WTC11 (cell line): ENCODE measurements around the gene LUC7L. TPM values are rescaled to one million over a fixed set of nuclear protein-coding genes. Genes with fewer than 3 reads are reported as not detected.

Experiments used
- ATAC-seq: fragments of 200-7000 bp; cut with Tn5 transposase; 2 replicates; pipeline ENCODE4 v1.10.0; 2021; ENCODE audit warnings: mild to moderate bottlenecking, moderate library complexity
- CTCF ChIA-PET: fragments of 300-600 bp; sonication (Branson Sonifier 250); formaldehyde crosslinking; loops from one replicate; lab custom pipeline; 2021; ENCODE audit warnings: antibody characterized with exemption; lab: Charles Lee
- POLR2A ChIA-PET: fragments of 350-600 bp; sonication (Branson Sonifier 250); formaldehyde crosslinking; loops from one replicate; lab custom pipeline; 2021; ENCODE audit warnings: antibody characterized with exemption; lab: Charles Lee
- DNase-seq: peaks from one replicate; pipeline ENCODE4 v3.0.0; 2021; ENCODE audit warnings: low spot score
- H3K27ac Mint-ChIP-seq: 2 replicates; pipeline ENCODE4 v1.8.0; 2021; ENCODE audit warnings: mixed read lengths
- H3K27me3 Mint-ChIP-seq: 2 replicates; pipeline ENCODE4 v1.8.0; 2021; ENCODE audit warnings: low read depth, mild to moderate bottlenecking, moderate library complexity, mixed read lengths
- H3K36me3 Mint-ChIP-seq: 2 replicates; pipeline ENCODE4 v1.8.0; 2021; ENCODE audit warnings: mixed read lengths
- H3K4me1 Mint-ChIP-seq: 2 replicates; pipeline ENCODE4 v1.8.0; 2022; ENCODE audit warnings: mixed read lengths
- H3K4me3 Mint-ChIP-seq: 2 replicates; pipeline ENCODE4 v1.8.0; 2021; ENCODE audit warnings: mild to moderate bottlenecking, moderate library complexity, mixed read lengths
- H3K9me3 Mint-ChIP-seq: 2 replicates; pipeline ENCODE4 v1.8.0; 2021; ENCODE audit warnings: mixed read lengths
- FOXJ3 ChIP-seq: sonication (generic); formaldehyde crosslinking; IDR thresholded peaks from 2 replicates; pipeline ENCODE4 v1.9.0; 2021; ENCODE audit warnings: missing genetic modification reagents, mild to moderate bottlenecking, borderline replicate concordance
- FOXK1 ChIP-seq: sonication (generic); formaldehyde crosslinking; IDR thresholded peaks from 2 replicates; pipeline ENCODE4 v1.8.0; 2022; ENCODE audit warnings: mild to moderate bottlenecking, moderate library complexity, missing genetic modification reagents
- FOXP1 ChIP-seq: sonication (generic); formaldehyde crosslinking; IDR thresholded peaks from 2 replicates; pipeline ENCODE4 v1.8.0; 2022; ENCODE audit warnings: missing genetic modification reagents, mild to moderate bottlenecking, moderate library complexity, borderline replicate concordance
- MXD4 ChIP-seq: fragments of 250-450 bp; sonication (Bioruptor Pico); IDR thresholded peaks from 2 replicates; pipeline ENCODE4 v1.8.0; 2021; ENCODE audit warnings: mild to moderate bottlenecking, moderate library complexity, borderline replicate concordance
- MYBL2 ChIP-seq: sonication (generic); formaldehyde crosslinking; IDR thresholded peaks from 2 replicates; pipeline ENCODE4 v1.8.1; 2023; ENCODE audit warnings: mild to moderate bottlenecking, moderate library complexity, missing genetic modification reagents
- SOX15 ChIP-seq: fragments of 250-450 bp; sonication (Bioruptor Pico); IDR thresholded peaks from 2 replicates; pipeline ENCODE4 v1.9.0; 2021; ENCODE audit warnings: mild to moderate bottlenecking
- TCF7 ChIP-seq: sonication (generic); formaldehyde crosslinking; IDR thresholded peaks from 2 replicates; pipeline ENCODE4 v1.8.0; 2022; ENCODE audit warnings: mild to moderate bottlenecking, low read depth, missing genetic modification reagents, moderate library complexity
- TEAD4 ChIP-seq: sonication (generic); formaldehyde crosslinking; IDR thresholded peaks from 2 replicates; pipeline ENCODE4 v1.8.0; 2022; ENCODE audit warnings: mild to moderate bottlenecking, missing genetic modification reagents
- TP53 ChIP-seq: sonication (generic); formaldehyde crosslinking; IDR thresholded peaks from 2 replicates; pipeline ENCODE4 v1.8.1; 2023; ENCODE audit warnings: mild to moderate bottlenecking, missing genetic modification reagents
- ZNF219 ChIP-seq: sonication (generic); formaldehyde crosslinking; IDR thresholded peaks from 2 replicates; pipeline ENCODE4 v1.8.0; 2023; ENCODE audit warnings: missing genetic modification reagents, mild to moderate bottlenecking, borderline replicate concordance
- ZNF396 ChIP-seq: fragments of 250-450 bp; sonication (Bioruptor Pico); IDR thresholded peaks from 2 replicates; pipeline ENCODE4 v1.8.0; 2021; ENCODE audit warnings: mild to moderate bottlenecking, moderate library complexity, borderline replicate concordance
- ZNF416 ChIP-seq: fragments of 250-450 bp; sonication (Bioruptor Pico); IDR thresholded peaks from 2 replicates; pipeline ENCODE4 v1.9.0; 2021; ENCODE audit warnings: mild to moderate bottlenecking, inconsistent platforms
- total RNA-seq: library from RNA; stranded (reverse); gene quantifications from 3 replicates; pipeline ENCODE4 v1.2.3, GENCODE V29; 2021
- TF ChIP-seq, protein P1 (sequence below): fragments of 250-450 bp; sonication (Bioruptor Pico); IDR thresholded peaks from 2 replicates; pipeline ENCODE4 v2.1.2; 2022; ENCODE audit warnings: mild to moderate bottlenecking, moderate library complexity
- TF ChIP-seq, protein P2 (sequence below): sonication (generic); formaldehyde crosslinking; IDR thresholded peaks from 2 replicates; pipeline ENCODE4 v1.8.1; 2023; ENCODE audit warnings: mild to moderate bottlenecking, missing genetic modification reagents, moderate library complexity
- TF ChIP-seq, protein P3 (sequence below): sonication (generic); formaldehyde crosslinking; IDR thresholded peaks from 2 replicates; pipeline ENCODE4 v1.8.1; 2022; ENCODE audit warnings: missing genetic modification reagents, borderline replicate concordance
- TF ChIP-seq, protein P4 (sequence below): sonication (generic); formaldehyde crosslinking; IDR thresholded peaks from 2 replicates; pipeline ENCODE4 v1.8.0; 2023; ENCODE audit warnings: mild to moderate bottlenecking, missing genetic modification reagents
- TF ChIP-seq, protein P5 (sequence below): sonication (generic); formaldehyde crosslinking; IDR thresholded peaks from 2 replicates; pipeline ENCODE4 v1.8.1; 2023; ENCODE audit warnings: mild to moderate bottlenecking, missing genetic modification reagents, moderate library complexity
- TF ChIP-seq, protein P6 (sequence below): sonication (generic); formaldehyde crosslinking; IDR thresholded peaks from 2 replicates; pipeline ENCODE4 v1.8.1; 2023; ENCODE audit warnings: mild to moderate bottlenecking, missing genetic modification reagents
- TF ChIP-seq, protein P7 (sequence below): sonication (generic); formaldehyde crosslinking; conservative IDR thresholded peaks from 2 replicates; pipeline ENCODE4 v1.8.1; 2022; ENCODE audit warnings: mild to moderate bottlenecking, missing genetic modification reagents
- TF ChIP-seq, protein P8 (sequence below): sonication (generic); formaldehyde crosslinking; IDR thresholded peaks from 2 replicates; pipeline ENCODE4 v1.8.1; 2023; ENCODE audit warnings: mild to moderate bottlenecking, missing genetic modification reagents, borderline replicate concordance

Gene LUC7L
- total RNA-seq, 1 experiment from 2014 or later, result 111 TPM

DNA sequence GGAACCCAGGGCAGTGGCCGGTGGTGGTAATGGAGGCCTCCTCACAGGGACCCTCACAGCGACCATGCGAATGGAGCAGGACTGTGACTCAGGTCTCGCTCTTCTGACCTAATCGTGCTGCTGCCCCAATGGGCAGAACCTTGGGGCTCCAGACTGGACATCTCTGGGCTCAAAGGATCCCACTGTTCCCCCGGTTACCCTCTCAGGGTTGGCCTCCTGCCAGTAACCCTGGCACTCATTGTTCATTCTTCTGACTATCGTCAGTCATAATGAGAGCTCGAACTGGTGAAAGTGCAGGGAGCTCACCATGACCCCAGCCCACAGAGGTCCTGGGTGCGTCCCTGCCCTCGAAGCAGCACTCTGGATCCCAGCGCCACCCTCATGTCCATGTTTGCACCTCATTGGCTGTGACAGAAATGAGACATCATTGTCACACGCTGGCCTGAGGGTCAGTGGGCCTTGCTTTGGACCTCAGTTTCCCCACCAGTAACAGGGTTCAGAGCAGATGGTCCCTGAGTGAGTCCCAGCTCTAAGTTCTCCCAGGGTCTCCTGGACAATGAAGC is 86.8 kb downstream of the LUC7L start (continued):
- TF ChIP-seq, protein P1, sequence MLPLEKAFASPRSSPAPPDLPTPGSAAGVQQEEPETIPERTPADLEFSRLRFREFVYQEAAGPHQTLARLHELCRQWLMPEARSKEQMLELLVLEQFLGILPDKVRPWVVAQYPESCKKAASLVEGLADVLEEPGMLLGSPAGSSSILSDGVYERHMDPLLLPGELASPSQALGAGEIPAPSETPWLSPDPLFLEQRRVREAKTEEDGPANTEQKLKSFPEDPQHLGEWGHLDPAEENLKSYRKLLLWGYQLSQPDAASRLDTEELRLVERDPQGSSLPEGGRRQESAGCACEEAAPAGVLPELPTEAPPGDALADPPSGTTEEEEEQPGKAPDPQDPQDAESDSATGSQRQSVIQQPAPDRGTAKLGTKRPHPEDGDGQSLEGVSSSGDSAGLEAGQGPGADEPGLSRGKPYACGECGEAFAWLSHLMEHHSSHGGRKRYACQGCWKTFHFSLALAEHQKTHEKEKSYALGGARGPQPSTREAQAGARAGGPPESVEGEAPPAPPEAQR (CRISPR knock-in tag), result no peak
- TF ChIP-seq FOXK1 (CRISPR knock-in tag) (no peak), SOX15 (CRISPR knock-in tag) (no peak), ZNF396 (no peak), MYBL2 (CRISPR knock-in tag) (no peak), FOXJ3 (CRISPR knock-in tag) (no peak), ZNF219 (no peak), TEAD4 (CRISPR knock-in tag) (no peak)
- TF ChIP-seq, protein P2, sequence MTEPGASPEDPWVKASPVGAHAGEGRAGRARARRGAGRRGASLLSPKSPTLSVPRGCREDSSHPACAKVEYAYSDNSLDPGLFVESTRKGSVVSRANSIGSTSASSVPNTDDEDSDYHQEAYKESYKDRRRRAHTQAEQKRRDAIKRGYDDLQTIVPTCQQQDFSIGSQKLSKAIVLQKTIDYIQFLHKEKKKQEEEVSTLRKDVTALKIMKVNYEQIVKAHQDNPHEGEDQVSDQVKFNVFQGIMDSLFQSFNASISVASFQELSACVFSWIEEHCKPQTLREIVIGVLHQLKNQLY (CRISPR knock-in tag), result no peak
- TF ChIP-seq, protein P3, sequence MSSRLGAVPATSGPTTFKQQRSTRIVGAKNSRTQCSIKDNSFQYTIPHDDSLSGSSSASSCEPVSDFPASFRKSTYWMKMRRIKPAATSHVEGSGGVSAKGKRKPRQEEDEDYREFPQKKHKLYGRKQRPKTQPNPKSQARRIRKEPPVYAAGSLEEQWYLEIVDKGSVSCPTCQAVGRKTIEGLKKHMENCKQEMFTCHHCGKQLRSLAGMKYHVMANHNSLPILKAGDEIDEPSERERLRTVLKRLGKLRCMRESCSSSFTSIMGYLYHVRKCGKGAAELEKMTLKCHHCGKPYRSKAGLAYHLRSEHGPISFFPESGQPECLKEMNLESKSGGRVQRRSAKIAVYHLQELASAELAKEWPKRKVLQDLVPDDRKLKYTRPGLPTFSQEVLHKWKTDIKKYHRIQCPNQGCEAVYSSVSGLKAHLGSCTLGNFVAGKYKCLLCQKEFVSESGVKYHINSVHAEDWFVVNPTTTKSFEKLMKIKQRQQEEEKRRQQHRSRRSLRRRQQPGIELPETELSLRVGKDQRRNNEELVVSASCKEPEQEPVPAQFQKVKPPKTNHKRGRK, result no peak
- TF ChIP-seq, protein P4, sequence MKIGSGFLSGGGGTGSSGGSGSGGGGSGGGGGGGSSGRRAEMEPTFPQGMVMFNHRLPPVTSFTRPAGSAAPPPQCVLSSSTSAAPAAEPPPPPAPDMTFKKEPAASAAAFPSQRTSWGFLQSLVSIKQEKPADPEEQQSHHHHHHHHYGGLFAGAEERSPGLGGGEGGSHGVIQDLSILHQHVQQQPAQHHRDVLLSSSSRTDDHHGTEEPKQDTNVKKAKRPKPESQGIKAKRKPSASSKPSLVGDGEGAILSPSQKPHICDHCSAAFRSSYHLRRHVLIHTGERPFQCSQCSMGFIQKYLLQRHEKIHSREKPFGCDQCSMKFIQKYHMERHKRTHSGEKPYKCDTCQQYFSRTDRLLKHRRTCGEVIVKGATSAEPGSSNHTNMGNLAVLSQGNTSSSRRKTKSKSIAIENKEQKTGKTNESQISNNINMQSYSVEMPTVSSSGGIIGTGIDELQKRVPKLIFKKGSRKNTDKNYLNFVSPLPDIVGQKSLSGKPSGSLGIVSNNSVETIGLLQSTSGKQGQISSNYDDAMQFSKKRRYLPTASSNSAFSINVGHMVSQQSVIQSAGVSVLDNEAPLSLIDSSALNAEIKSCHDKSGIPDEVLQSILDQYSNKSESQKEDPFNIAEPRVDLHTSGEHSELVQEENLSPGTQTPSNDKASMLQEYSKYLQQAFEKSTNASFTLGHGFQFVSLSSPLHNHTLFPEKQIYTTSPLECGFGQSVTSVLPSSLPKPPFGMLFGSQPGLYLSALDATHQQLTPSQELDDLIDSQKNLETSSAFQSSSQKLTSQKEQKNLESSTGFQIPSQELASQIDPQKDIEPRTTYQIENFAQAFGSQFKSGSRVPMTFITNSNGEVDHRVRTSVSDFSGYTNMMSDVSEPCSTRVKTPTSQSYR (CRISPR knock-in tag), result no peak
- TF ChIP-seq, protein P5, sequence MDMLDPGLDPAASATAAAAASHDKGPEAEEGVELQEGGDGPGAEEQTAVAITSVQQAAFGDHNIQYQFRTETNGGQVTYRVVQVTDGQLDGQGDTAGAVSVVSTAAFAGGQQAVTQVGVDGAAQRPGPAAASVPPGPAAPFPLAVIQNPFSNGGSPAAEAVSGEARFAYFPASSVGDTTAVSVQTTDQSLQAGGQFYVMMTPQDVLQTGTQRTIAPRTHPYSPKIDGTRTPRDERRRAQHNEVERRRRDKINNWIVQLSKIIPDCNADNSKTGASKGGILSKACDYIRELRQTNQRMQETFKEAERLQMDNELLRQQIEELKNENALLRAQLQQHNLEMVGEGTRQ, result no peak
- TF ChIP-seq, all 79 proteins: peak for 0

DNA sequence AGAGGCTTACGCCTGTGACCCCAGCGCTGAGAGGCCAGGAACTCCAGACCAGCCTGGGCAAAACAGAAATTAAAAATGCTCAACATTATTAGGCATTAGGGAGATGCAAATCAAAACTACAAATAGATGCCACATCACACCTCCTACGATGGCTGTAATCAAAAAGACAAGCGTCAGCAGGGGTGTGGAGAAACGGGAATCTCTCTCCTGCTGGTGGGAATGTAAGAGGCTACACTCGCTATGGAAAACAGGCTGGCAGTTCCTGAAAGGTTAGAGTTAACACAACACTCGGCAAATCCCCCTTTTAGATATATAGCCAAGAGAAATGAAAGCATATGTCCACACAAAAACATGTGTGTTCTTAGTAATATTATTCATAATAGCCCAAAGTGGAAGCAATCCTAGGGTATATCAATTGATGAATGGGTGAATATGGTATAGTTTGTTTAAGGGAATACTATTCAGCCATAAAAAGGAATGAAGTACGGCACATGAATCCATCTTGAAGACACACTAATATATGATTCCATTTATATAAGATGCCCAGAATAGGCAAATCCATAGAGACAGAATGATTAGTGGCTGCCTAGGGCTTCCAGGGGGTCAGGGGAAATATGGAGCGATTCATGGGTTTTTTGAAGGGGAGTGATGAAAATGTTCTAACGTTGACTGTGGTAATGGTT is 88.9 kb downstream of the LUC7L start:
- H3K36me3 Mint-ChIP-seq, result no peaks in the 10 kb centered on the region
- H3K9me3 Mint-ChIP-seq, result peaks cover 5% of the 10 kb centered on the region; the same call in 1 of the 2 replicates
- H3K4me1 Mint-ChIP-seq, result no peaks in the 10 kb centered on the region
- peaks cover 28% of the 10 kb centered on the region for H3K27me3 Mint-ChIP-seq
- ChIA-PET POLR2A (no interaction called here), CTCF (interaction anchor here (0.6 to 2.1 kb wide), 2 partner anchors 23 to 60 kb away, joined by 3 to 6 read pairs; no protein-coding TSS in a partner anchor)
- ATAC-seq, result no peak
- DNase-seq, result no peak
- H3K4me3 Mint-ChIP-seq, result 0 out of 2 replicates have a peak overlapping the region, but pooled peaks have one; percentile 61
- H3K27ac Mint-ChIP-seq, result no peak overlapping the region
- TF ChIP-seq TP53 (CRISPR knock-in tag), result no peak
- no peak for TF ChIP-seq ZNF396
- TF ChIP-seq FOXP1 (CRISPR knock-in tag), result no peak
- no peak for TF ChIP-seq ZNF416 (CRISPR knock-in tag)
- TF ChIP-seq TCF7, result no peak
- TF ChIP-seq, protein P6, sequence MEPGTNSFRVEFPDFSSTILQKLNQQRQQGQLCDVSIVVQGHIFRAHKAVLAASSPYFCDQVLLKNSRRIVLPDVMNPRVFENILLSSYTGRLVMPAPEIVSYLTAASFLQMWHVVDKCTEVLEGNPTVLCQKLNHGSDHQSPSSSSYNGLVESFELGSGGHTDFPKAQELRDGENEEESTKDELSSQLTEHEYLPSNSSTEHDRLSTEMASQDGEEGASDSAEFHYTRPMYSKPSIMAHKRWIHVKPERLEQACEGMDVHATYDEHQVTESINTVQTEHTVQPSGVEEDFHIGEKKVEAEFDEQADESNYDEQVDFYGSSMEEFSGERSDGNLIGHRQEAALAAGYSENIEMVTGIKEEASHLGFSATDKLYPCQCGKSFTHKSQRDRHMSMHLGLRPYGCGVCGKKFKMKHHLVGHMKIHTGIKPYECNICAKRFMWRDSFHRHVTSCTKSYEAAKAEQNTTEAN (CRISPR knock-in tag), result no peak
- TF ChIP-seq MXD4 (CRISPR knock-in tag), result no peak
- TF ChIP-seq, protein P7, sequence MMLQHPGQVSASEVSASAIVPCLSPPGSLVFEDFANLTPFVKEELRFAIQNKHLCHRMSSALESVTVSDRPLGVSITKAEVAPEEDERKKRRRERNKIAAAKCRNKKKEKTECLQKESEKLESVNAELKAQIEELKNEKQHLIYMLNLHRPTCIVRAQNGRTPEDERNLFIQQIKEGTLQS, result no peak
- TF ChIP-seq, protein P8, sequence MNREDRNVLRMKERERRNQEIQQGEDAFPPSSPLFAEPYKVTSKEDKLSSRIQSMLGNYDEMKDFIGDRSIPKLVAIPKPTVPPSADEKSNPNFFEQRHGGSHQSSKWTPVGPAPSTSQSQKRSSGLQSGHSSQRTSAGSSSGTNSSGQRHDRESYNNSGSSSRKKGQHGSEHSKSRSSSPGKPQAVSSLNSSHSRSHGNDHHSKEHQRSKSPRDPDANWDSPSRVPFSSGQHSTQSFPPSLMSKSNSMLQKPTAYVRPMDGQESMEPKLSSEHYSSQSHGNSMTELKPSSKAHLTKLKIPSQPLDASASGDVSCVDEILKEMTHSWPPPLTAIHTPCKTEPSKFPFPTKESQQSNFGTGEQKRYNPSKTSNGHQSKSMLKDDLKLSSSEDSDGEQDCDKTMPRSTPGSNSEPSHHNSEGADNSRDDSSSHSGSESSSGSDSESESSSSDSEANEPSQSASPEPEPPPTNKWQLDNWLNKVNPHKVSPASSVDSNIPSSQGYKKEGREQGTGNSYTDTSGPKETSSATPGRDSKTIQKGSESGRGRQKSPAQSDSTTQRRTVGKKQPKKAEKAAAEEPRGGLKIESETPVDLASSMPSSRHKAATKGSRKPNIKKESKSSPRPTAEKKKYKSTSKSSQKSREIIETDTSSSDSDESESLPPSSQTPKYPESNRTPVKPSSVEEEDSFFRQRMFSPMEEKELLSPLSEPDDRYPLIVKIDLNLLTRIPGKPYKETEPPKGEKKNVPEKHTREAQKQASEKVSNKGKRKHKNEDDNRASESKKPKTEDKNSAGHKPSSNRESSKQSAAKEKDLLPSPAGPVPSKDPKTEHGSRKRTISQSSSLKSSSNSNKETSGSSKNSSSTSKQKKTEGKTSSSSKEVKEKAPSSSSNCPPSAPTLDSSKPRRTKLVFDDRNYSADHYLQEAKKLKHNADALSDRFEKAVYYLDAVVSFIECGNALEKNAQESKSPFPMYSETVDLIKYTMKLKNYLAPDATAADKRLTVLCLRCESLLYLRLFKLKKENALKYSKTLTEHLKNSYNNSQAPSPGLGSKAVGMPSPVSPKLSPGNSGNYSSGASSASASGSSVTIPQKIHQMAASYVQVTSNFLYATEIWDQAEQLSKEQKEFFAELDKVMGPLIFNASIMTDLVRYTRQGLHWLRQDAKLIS (CRISPR knock-in tag), result no peak
